Measurements from ENCODE around the gene UBE4A. TPM values are rescaled to one million over a fixed set of nuclear protein-coding genes. Genes with fewer than 3 reads are reported as not detected.
A peak's percentile ranks its signal among the peaks of the same experiment; 100 is the strongest.

The UBE4A gene
- total and polyA plus RNA-seq, 9 of the 15 experiments (the other 6 are each of a cell fraction or from before 2014, with no cell fraction given) = 13.5 to 45.2 (median 26.8) TPM

DNA sequence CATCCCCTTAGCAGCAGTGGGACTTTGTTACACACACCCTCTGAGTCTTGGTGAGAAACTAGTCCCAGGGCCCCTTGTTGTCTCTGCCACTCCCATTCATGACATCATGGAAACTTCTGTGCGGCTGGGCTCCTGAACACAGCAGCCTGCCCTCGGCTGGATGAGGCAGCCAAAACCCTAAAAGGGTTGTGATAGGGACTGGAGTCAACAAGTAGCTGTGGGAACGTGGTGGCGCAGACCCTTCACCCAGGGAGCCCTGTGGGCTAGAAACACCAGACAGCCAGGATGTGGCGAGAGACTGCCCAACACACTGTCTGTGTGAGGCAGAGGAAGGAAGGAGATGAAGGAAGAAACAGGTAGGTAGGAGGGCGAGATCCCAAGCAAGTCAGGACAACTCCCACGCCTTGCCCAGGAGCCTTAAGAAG lies 20.8 kb upstream of the UBE4A start (continued):
- TF ChIP-seq, protein P1, sequence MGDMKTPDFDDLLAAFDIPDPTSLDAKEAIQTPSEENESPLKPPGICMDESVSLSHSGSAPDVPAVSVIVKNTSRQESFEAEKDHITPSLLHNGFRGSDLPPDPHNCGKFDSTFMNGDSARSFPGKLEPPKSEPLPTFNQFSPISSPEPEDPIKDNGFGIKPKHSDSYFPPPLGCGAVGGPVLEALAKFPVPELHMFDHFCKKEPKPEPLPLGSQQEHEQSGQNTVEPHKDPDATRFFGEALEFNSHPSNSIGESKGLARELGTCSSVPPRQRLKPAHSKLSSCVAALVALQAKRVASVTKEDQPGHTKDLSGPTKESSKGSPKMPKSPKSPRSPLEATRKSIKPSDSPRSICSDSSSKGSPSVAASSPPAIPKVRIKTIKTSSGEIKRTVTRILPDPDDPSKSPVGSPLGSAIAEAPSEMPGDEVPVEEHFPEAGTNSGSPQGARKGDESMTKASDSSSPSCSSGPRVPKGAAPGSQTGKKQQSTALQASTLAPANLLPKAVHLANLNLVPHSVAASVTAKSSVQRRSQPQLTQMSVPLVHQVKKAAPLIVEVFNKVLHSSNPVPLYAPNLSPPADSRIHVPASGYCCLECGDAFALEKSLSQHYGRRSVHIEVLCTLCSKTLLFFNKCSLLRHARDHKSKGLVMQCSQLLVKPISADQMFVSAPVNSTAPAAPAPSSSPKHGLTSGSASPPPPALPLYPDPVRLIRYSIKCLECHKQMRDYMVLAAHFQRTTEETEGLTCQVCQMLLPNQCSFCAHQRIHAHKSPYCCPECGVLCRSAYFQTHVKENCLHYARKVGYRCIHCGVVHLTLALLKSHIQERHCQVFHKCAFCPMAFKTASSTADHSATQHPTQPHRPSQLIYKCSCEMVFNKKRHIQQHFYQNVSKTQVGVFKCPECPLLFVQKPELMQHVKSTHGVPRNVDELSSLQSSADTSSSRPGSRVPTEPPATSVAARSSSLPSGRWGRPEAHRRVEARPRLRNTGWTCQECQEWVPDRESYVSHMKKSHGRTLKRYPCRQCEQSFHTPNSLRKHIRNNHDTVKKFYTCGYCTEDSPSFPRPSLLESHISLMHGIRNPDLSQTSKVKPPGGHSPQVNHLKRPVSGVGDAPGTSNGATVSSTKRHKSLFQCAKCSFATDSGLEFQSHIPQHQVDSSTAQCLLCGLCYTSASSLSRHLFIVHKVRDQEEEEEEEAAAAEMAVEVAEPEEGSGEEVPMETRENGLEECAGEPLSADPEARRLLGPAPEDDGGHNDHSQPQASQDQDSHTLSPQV (IDR thresholded peaks at IDR 0.05) = 0 out of 2 replicates have a peak, but pooled peaks have one; percentile 13
- TF ChIP-seq ERF (CRISPR knock-in tag; IDR thresholded peaks at IDR 0.05) (0 out of 2 replicates have a peak, but pooled peaks have one; percentile 62), SIX5 (IDR thresholded peaks at IDR 0.05; ENCODE audit: borderline replicate concordance in 1 of 2, insufficient read depth in 1 of 2, low read depth in 1 of 2, low read length in 2 of 2) (no peak), SPI1 (IDR thresholded peaks at IDR 0.05; ENCODE audit: borderline replicate concordance, low read depth, low read length) (no peak), RAD21 (CRISPR knock-in tag; conservative IDR thresholded peaks at IDR 0.05 in 1 of 2, IDR thresholded peaks at IDR 0.05 in 1 of 2) (no peak; a peak in 1 of 4 replicates), U2AF2 (optimal IDR thresholded peaks at IDR 0.05; ENCODE audit: low read depth, low read length) (no peak), NFATC3 (IDR thresholded peaks at IDR 0.05) (peak; percentile 94), NRF1 (conservative IDR thresholded peaks at IDR 0.05 in 1 of 2, IDR thresholded peaks at IDR 0.05 in 1 of 2) (peak in 1 of 2 experiments; percentile 42; a peak in 1 of 4 replicates), JUND (IDR thresholded peaks at IDR 0.05; ENCODE audit: borderline replicate concordance, low read depth, low read length) (peak; percentile 62), JUND (tag; IDR thresholded peaks at IDR 0.05; ENCODE audit: borderline replicate concordance, low read depth, low read length) (peak; percentile 72; the same call in 2 of the 3 replicates), ZBTB17 (CRISPR knock-in tag; IDR thresholded peaks at IDR 0.05) (0 out of 2 replicates have a peak, but pooled peaks have one; percentile 61), SMAD4 (CRISPR knock-in tag; conservative IDR thresholded peaks at IDR 0.05) (peak; percentile 30; the same call in 1 of the 2 replicates)
- TF ChIP-seq, protein P2, sequence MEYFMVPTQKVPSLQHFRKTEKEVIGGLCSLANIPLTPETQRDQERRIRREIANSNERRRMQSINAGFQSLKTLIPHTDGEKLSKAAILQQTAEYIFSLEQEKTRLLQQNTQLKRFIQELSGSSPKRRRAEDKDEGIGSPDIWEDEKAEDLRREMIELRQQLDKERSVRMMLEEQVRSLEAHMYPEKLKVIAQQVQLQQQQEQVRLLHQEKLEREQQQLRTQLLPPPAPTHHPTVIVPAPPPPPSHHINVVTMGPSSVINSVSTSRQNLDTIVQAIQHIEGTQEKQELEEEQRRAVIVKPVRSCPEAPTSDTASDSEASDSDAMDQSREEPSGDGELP (CRISPR knock-in tag; IDR thresholded peaks at IDR 0.05; ENCODE audit: borderline replicate concordance) = peak; percentile 18; the same call in 1 of the 2 replicates
- TF ChIP-seq, protein P3, sequence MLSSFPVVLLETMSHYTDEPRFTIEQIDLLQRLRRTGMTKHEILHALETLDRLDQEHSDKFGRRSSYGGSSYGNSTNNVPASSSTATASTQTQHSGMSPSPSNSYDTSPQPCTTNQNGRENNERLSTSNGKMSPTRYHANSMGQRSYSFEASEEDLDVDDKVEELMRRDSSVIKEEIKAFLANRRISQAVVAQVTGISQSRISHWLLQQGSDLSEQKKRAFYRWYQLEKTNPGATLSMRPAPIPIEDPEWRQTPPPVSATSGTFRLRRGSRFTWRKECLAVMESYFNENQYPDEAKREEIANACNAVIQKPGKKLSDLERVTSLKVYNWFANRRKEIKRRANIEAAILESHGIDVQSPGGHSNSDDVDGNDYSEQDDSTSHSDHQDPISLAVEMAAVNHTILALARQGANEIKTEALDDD (IDR thresholded peaks at IDR 0.05) = peak; percentile 52; the same call in 1 of the 2 replicates
- TF ChIP-seq, protein P4, sequence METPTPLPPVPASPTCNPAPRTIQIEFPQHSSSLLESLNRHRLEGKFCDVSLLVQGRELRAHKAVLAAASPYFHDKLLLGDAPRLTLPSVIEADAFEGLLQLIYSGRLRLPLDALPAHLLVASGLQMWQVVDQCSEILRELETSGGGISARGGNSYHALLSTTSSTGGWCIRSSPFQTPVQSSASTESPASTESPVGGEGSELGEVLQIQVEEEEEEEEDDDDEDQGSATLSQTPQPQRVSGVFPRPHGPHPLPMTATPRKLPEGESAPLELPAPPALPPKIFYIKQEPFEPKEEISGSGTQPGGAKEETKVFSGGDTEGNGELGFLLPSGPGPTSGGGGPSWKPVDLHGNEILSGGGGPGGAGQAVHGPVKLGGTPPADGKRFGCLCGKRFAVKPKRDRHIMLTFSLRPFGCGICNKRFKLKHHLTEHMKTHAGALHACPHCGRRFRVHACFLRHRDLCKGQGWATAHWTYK (CRISPR knock-in tag; IDR thresholded peaks at IDR 0.05) = peak; percentile 63; the same call in 1 of the 2 replicates
- TF ChIP-seq, protein P5, sequence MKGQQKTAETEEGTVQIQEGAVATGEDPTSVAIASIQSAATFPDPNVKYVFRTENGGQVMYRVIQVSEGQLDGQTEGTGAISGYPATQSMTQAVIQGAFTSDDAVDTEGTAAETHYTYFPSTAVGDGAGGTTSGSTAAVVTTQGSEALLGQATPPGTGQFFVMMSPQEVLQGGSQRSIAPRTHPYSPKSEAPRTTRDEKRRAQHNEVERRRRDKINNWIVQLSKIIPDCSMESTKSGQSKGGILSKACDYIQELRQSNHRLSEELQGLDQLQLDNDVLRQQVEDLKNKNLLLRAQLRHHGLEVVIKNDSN (CRISPR knock-in tag; IDR thresholded peaks at IDR 0.05) = no peak
- TF ChIP-seq, protein P6, sequence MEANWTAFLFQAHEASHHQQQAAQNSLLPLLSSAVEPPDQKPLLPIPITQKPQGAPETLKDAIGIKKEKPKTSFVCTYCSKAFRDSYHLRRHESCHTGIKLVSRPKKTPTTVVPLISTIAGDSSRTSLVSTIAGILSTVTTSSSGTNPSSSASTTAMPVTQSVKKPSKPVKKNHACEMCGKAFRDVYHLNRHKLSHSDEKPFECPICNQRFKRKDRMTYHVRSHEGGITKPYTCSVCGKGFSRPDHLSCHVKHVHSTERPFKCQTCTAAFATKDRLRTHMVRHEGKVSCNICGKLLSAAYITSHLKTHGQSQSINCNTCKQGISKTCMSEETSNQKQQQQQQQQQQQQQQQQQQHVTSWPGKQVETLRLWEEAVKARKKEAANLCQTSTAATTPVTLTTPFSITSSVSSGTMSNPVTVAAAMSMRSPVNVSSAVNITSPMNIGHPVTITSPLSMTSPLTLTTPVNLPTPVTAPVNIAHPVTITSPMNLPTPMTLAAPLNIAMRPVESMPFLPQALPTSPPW (CRISPR knock-in tag; IDR thresholded peaks at IDR 0.05) = 0 out of 2 replicates have a peak, but pooled peaks have one; percentile 14

Measured in K562 (cell line).